Measurements from ENCODE around the gene ZNF444. TPM values are rescaled to one million over a fixed set of nuclear protein-coding genes. Genes with fewer than 3 reads are reported as not detected.

The ZNF444 gene
- polyA plus RNA-seq, 3 donors = 2.7 to 6.9 (median 3.5) TPM

- no peak overlapping the region for H3K27ac Mint-ChIP-seq
- DNase-seq = no peak
- H3K9me3 Mint-ChIP-seq = peaks cover 10 to 45% (median 34%) of the 10 kb centered on the region in 7 donors
- H3K4me3 Mint-ChIP-seq = no peak overlapping the region
- intact Hi-C loops (cut with micrococcal nuclease) = no loop called here
- peaks cover 0 to 1% (median 0%) of the 10 kb centered on the region in 3 donors for H3K27me3 Mint-ChIP-seq (ENCODE audit: low read depth in 3 of 3)
- Histone ChIP-seq H3K4me3 (replicated peaks in 1 of 3; ENCODE audit: low read depth in 2 of 3, low read length in 3 of 3) (no peak overlapping the region), H3K27me3 (ENCODE audit: control insufficient read depth in 2 of 2, insufficient read depth in 2 of 2, low read length in 2 of 2) (no peaks in the 10 kb centered on the region), H3K4me2 (replicated peaks; ENCODE audit: extremely low read depth, low read length, poor library complexity, severe bottlenecking) (no peak overlapping the region), H3K36me3 (replicated peaks in 1 of 2; ENCODE audit: control insufficient read depth in 1 of 2, insufficient read depth in 2 of 2, low read length in 2 of 2) (peaks cover 65 to 91% of the 10 kb centered on the region in 2 donors), H3K79me2 (ENCODE audit: insufficient read depth, low read length) (peaks cover 88% of the 10 kb centered on the region), H3K9me3 (replicated peaks in 1 of 2; ENCODE audit: control insufficient read depth in 1 of 2, insufficient read depth in 1 of 2, low read length in 2 of 2) (peaks cover 9 to 31% of the 10 kb centered on the region in 2 donors), H2AFZ (ENCODE audit: insufficient read depth, low read depth, low read length, poor library complexity, severe bottlenecking) (no peak overlapping the region), H3K4me1 (ENCODE audit: control insufficient read depth in 1 of 2, insufficient read depth in 2 of 2, low read length in 2 of 2) (no peaks in the 10 kb centered on the region), H4K20me1 (ENCODE audit: insufficient read depth, low read length) (peaks cover 92% of the 10 kb centered on the region), H3K27ac (ENCODE audit: low read depth in 1 of 2, low read length in 2 of 2) (no peak overlapping the region), H3K9ac (ENCODE audit: insufficient read depth, low read length, poor library complexity, severe bottlenecking) (no peak overlapping the region)
- H3K36me3 Mint-ChIP-seq = peaks cover 60 to 93% of the 10 kb centered on the region in 2 donors
- peaks cover 3% of the 10 kb centered on the region for H3K4me1 Mint-ChIP-seq
- TF ChIP-seq CTCF (IDR thresholded peaks at IDR 0.05) = no peak
- 98% methylated on average over 9 of the region's 13 CpGs for WGBS (ENCODE audit: insufficient coverage)
Observed at GRCh38 chr19:56096665-56097064, 44.4 kb upstream of the ZNF444 start.

GRCh38 chr19:56097306-56097705, 43.8 kb upstream of the ZNF444 start:
- Mint-ChIP-seq H3K27me3 (ENCODE audit: low read depth in 3 of 3) (peaks cover 0 to 2% (median 0%) of the 10 kb centered on the region in 3 donors), H3K27ac (no peak overlapping the region), H3K4me3 (no peak overlapping the region), H3K9me3 (peaks cover 10 to 45% (median 34%) of the 10 kb centered on the region in 7 donors), H3K36me3 (peaks cover 64 to 94% of the 10 kb centered on the region in 2 donors), H3K4me1 (no peaks in the 10 kb centered on the region)
- intact Hi-C loops (cut with micrococcal nuclease) = no loop called here
- Histone ChIP-seq H3K27me3 (ENCODE audit: control insufficient read depth in 2 of 2, insufficient read depth in 2 of 2, low read length in 2 of 2) (no peaks in the 10 kb centered on the region), H3K4me3 (replicated peaks in 1 of 3; ENCODE audit: low read depth in 2 of 3, low read length in 3 of 3) (no peak overlapping the region), H3K27ac (ENCODE audit: low read depth in 1 of 2, low read length in 2 of 2) (no peak overlapping the region), H4K20me1 (ENCODE audit: insufficient read depth, low read length) (peaks cover 92% of the 10 kb centered on the region), H3K4me2 (replicated peaks; ENCODE audit: extremely low read depth, low read length, poor library complexity, severe bottlenecking) (no peak overlapping the region), H3K9me3 (replicated peaks in 1 of 2; ENCODE audit: control insufficient read depth in 1 of 2, insufficient read depth in 1 of 2, low read length in 2 of 2) (peaks cover 9 to 31% of the 10 kb centered on the region in 2 donors), H3K79me2 (ENCODE audit: insufficient read depth, low read length) (peaks cover 88% of the 10 kb centered on the region), H3K36me3 (replicated peaks in 1 of 2; ENCODE audit: control insufficient read depth in 1 of 2, insufficient read depth in 2 of 2, low read length in 2 of 2) (peaks cover 70 to 91% of the 10 kb centered on the region in 2 donors), H3K4me1 (ENCODE audit: control insufficient read depth in 1 of 2, insufficient read depth in 2 of 2, low read length in 2 of 2) (no peaks in the 10 kb centered on the region), H3K9ac (ENCODE audit: insufficient read depth, low read length, poor library complexity, severe bottlenecking) (no peak overlapping the region), H2AFZ (ENCODE audit: insufficient read depth, low read depth, low read length, poor library complexity, severe bottlenecking) (no peak overlapping the region)
- 94% methylated on average over 22 of the region's 23 CpGs for WGBS (ENCODE audit: insufficient coverage)
- DNase-seq = no peak
- no peak for TF ChIP-seq CTCF (IDR thresholded peaks at IDR 0.05)
